Ishikawa (cell line): ENCODE data around the gene DAPK3.

Source experiments
- CEBPB ChIP-seq: IDR thresholded peaks from 2 replicates; pipeline ENCODE4 v1.6.1; 2012
- CREB1 ChIP-seq: IDR thresholded peaks from 2 replicates; pipeline ENCODE4 v1.6.1; 2012; ENCODE audit warnings: low read depth
- EGR1 ChIP-seq: IDR thresholded peaks from 2 replicates; pipeline ENCODE4 v1.6.1; 2012
- EP300 ChIP-seq: IDR thresholded peaks from 2 replicates; pipeline ENCODE4 v1.6.1; 2012; ENCODE audit warnings: borderline replicate concordance
- FOXM1 ChIP-seq: IDR thresholded peaks from 2 replicates; pipeline ENCODE4 v1.6.1; 2012; ENCODE audit warnings: low read depth, borderline replicate concordance
- MAX ChIP-seq: IDR thresholded peaks from 2 replicates; pipeline ENCODE4 v1.6.1; 2012
- NFIC ChIP-seq: IDR thresholded peaks from 2 replicates; pipeline ENCODE4 v1.6.1; 2012
- RAD21 ChIP-seq: IDR thresholded peaks from 2 replicates; pipeline ENCODE4 v1.6.1; 2012; ENCODE audit warnings: low read depth
- REST ChIP-seq: IDR thresholded peaks from 2 replicates; pipeline ENCODE4 v1.6.1; 2012; ENCODE audit warnings: low read depth, mild to moderate bottlenecking
- TAF1 ChIP-seq: IDR thresholded peaks from 2 replicates; pipeline ENCODE4 v1.6.1; 2012; ENCODE audit warnings: low read depth, mild to moderate bottlenecking
- TCF12 ChIP-seq: IDR thresholded peaks from 2 replicates; pipeline ENCODE4 v1.6.1; 2012; ENCODE audit warnings: low read depth
- TEAD4 ChIP-seq: IDR thresholded peaks from 2 replicates; pipeline ENCODE4 v1.6.1; 2012
- USF1 ChIP-seq: IDR thresholded peaks from 2 replicates; pipeline ENCODE4 v1.6.1; 2012
- YY1 ChIP-seq: IDR thresholded peaks from 2 replicates; pipeline ENCODE4 v1.6.1; 2012; ENCODE audit warnings: low read depth
- ZBTB7A ChIP-seq: IDR thresholded peaks from 2 replicates; pipeline ENCODE4 v1.6.1; 2012; ENCODE audit warnings: low read depth

Gene DAPK3

GRCh38 chr19:3983936-3984583 lies 13.2 kb upstream of the DAPK3 start:
- TF ChIP-seq RAD21 (no peak), YY1 (peak; percentile 62), MAX (peak; percentile 90), FOXM1 (no peak), CREB1 (no peak), ZBTB7A (no peak), CEBPB (no peak), USF1 (peak; percentile 46; the same call in 1 of the 2 replicates), EP300 (no peak; the same call in 1 of the 2 replicates), EGR1 (no peak), NFIC (no peak), TEAD4 (no peak)

GRCh38 chr19:3983542-3983914 lies 12.6 kb upstream of the DAPK3 start:
- no peak for TF ChIP-seq CEBPB
- TF ChIP-seq TAF1: no peak
- no peak for TF ChIP-seq EP300
- TF ChIP-seq YY1: no peak
- TF ChIP-seq MAX: no peak
- no peak for TF ChIP-seq NFIC
- no peak for TF ChIP-seq FOXM1

GRCh38 chr19:3982701-3983541 lies 12.0 kb upstream of the DAPK3 start:
- no peak for TF ChIP-seq RAD21
- TF ChIP-seq REST: no peak
- no peak for TF ChIP-seq EP300
- TF ChIP-seq TAF1: no peak
- no peak for TF ChIP-seq ZBTB7A
- no peak for TF ChIP-seq TCF12
- no peak for TF ChIP-seq MAX
- TF ChIP-seq TEAD4: no peak
- no peak for TF ChIP-seq USF1
- TF ChIP-seq CEBPB: no peak
- TF ChIP-seq YY1: no peak
- no peak for TF ChIP-seq FOXM1
- no peak for TF ChIP-seq EGR1
- no peak for TF ChIP-seq CREB1

GRCh38 chr19:3981736-3982681 lies 11.1 kb upstream of the DAPK3 start:
- TF ChIP-seq EGR1: no peak
- TF ChIP-seq RAD21: no peak

- TF ChIP-seq TEAD4 (no peak), REST (no peak), YY1 (no peak), TAF1 (no peak), MAX (no peak), FOXM1 (no peak), ZBTB7A (no peak), CEBPB (no peak)
Measured at GRCh38 chr19:3981373-3981735, 10.5 kb upstream of the DAPK3 start.
